ENCODE results near the gene GAS2.

The GAS2 gene

GRCh38 chr11:22674470-22675439 lies 8.3 kb downstream of the GAS2 start:
- no peak for DNase-seq

DNA sequence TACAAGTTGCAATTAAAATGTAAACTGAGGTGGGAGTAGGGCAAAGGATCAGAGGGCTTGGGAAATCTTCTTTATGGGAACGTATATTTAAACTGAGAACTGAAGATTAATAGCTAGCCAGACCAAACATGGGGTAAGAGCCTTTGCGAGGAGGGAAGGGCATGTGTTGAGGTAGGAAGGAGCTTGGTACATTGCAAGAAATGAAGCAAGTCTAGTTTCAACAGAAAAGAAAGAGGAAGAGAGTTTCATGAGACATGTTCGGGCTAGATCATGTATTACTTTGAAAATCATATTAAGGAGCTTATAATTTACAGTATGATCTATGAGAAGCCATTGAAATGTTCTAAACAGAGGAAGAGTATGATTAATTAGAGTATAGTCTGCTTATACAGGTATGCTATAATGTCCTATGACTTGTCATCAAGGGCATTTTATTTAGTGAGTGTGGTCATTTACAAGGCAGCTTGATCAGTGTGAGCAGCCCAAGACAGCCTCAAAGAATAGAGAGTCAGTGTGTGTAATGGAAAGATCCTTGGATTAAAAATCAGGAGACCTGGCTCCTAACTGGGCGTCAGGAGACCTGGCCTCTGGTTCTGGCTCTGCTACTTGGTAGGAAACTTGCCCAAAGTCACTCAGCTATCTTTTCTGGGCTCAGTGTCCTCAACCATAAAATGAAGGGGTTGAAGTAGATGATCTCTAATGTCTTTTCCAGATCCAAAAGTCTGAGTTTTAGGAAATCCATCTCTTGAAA lies 10.9 kb downstream of the GAS2 start:
- DNase-seq, result no peak

GRCh38 chr11:22680628-22681027 lies 14.2 kb downstream of the GAS2 start:
- DNase-seq, result no peak

DNA sequence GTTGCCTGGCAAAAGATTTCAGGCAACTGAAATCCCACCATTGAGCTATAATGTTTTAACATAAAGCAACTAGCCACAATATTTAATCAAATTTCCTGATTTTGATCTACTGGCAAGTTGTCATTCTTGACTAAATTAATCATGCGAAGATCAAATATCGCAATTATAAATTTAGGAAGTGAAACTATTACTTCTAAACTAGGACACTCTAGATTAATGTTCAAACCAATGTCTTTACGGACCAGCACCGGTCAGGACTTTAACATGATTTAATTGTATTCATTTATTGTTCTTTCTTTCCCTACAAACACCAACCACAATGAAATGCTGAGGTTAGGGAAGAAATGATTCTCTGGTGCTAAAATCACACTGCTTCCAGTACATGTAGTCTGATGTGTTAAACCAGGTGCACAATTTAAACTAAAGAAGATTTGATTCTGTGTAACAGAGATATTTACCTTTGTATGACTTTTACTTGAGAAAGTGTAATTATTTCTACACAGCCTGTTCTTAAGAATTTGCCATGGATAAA lies 14.9 kb downstream of the GAS2 start:
- DNase-seq, result no peak

DNA sequence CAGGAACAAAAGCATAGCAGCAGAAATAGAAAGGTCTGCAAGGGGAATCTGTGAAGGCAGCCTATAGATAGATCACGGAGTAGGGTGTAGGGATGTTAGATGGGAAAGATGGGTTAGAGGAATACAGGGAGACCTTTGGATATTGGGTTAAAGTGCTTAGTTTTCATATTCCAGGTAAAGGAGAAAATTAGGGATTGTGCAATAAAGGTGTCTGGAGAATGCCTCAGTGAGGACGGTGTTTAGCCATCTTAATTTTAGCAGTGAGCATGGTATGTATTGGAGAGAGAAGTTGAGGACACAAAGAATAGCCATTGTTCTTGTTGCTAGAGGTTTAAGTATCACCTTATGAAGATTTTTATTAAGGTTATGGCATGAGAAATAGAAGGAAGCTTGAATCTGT lies 17.7 kb downstream of the GAS2 start:
- no peak for DNase-seq

DNA sequence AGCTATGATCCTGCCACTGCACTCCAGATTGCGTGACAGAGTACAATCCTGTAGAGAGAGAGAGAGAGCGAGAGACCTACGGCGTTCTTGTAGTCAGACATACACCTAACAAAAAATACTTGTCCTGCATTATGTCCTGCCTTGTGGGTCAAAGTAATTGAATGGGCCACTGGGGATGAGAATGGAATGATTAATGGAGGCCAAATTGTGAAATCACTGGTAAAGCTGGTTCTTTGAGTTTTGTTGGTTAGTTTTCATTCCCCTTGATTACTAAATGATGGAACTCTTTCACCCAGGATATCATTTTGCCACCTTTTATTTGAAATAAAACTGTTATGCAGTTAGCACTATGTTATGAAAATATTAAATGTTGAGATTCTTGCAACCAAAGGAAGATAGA lies 18.7 kb downstream of the GAS2 start:
- no peak for DNase-seq

- DNase-seq, result no peak
Observed at GRCh38 chr11:22688914-22689313, 22.5 kb downstream of the GAS2 start.

- DNase-seq, result no peak
Observed at GRCh38 chr11:22690257-22690656, 23.8 kb downstream of the GAS2 start.

- DNase-seq, result no peak
Observed at GRCh38 chr11:22690871-22691270, 24.5 kb downstream of the GAS2 start.

DNA sequence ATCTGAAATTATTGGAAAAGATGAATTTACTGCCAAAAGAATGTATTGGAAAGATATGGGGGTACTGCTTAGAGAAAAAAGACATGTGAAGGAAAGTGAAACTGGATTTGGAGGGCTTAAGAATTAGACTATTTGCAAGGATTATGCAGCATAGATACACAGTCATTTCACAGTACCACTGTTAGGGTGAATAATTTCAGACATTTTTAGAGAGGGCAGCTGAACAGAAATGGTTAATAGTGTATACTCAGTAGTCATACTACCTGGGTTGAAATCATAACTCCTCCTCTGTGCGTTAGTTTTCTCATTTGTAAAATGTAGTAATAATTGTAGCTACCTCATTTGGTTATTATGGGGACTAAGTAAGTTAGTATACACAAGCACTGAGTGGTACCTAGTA lies 33.0 kb downstream of the GAS2 start:
- DNase-seq, result no peak

DNA sequence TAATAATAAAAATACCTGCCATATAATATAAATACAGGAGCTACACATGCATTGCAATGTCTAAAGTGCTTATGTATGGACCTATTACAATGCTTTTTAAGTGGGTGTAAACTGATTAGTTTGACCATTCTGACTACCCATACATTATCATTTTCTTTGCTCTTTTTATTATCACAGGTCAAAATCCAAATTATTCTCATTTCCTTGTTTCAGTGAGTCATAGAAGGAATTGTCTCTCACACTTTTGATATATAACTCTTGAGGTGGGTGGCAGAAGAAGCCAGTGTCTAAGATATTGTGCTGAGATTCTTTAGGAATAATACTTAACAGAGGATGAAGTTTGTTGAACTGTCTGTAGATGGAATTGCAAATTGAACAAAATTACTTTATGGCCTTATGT lies 35.6 kb downstream of the GAS2 start:
- DNase-seq, result no peak

DNA sequence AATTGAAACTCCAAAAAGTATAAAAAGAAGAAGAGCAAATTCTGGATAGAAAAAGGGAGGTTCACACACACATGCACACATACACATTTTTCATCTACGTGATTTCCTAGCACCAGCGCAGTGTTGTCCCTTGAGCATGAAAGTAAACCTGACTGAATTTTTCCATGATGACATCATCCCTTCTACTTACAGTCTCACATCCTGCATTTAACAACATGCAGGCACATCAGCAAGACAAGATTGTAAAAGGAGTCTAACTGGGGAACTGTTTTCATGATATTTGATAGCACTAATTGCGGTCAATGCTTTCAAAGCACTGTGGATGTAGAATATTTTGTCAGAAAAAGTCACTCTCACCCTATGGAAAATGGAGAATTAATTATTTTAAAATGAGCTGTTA lies 36.6 kb downstream of the GAS2 start:
- DNase-seq, result peak; percentile 41

DNA sequence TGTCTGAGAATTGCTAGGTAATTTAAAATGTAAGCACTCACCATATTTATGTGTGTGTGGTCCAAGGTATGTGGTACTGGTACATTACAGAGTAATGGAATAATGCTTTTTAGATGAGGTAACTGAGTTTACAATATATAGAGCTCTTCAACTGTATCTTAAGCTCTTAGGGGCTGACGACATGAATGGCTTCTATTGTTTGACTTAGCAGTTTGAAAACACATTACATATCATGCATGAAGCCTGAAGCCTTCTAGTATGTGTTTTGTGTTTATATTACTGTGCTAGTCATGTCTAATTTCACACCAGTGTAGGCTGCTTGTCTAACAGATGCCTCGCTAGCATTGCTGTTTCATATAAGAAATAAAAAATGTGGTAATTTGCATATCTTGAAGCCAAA lies 37.2 kb downstream of the GAS2 start:
- no peak for DNase-seq

DNA sequence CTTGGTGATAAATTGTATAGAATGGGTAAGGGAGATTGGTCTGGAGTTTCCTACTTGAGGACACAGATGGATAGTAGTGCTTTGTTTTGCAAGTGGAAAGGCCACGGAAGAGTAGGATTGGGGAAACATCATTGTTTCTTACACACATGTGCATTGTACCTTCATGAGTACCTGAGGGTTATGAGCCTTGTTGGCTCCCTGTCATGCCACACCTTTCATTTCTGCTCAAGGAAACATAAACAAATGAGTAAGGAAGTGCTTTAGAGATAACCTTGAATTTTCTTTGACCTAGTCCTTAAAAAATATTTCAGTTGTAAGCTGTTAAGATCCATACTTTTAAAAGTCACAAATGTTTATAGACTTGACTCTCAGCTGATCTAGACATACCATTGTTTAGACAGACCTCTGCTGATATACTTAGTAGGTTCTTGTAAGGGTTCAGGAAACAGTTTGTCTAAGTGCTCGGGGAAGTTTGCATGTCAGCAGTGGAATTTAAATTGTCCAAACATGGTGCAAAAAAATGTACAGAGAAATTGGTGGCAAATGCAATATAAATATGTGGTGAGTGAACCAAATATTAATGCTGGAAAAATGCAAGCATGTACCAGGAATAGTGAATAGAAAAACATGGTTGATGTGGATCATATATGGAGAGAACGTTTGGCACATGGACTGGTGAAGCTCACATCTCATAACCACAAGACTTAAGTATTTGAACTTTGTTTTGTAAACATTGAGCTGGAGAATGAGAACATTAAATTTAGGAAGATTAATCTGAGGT lies 40.9 kb downstream of the GAS2 start:
- DNase-seq, result no peak

DNA sequence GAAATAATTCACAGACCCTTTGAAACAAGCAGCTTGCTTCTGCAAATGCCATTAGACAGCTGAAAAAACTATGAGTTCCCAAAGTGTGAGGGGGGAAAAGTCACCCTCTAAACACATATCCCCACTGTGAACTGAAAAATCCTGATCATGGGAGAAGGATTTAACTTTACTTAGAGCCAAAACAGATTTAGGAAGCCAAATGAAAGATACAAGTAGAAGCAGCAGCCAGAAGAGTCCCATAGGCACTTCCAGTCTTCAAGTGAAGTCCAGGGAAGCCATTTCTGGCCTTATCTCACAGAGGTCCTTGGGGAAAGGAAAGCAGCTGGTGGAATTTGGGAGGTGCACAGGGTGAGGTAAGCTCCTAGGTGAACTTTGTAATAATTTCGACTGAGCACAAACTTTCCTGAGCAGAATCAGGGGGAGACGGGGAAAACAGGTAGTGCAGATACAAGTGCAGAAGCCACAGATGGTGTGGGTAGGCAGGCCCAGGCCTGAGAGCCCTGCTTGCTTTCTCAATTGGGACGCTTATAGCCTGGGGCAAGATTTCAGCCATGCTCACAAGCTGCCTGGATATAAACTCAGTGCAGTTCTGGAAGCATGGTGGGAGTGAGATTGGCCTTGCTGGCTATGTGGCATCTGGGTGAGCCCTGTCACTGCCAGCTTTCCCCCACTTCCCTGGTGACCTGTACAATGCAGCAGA lies 44.8 kb downstream of the GAS2 start:
- no peak for DNase-seq

DNA sequence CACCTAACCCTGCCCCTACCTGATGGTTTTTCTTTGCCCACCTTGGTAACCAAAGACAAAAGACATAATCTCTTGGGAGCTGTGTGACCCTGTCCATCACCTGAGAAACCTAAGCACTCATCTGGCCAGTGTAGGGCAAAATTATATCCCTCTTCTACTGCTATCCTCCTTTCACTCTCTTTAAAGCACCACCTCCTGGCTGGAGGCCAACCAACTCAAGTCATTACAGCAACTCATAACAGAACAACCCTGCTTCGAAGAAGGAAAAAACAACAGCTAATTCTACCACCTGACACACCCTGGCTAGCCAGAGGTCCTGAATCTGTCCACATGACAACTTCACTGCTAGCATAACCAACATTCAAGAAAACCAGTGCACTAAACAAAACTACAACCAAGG lies 45.5 kb downstream of the GAS2 start:
- DNase-seq, result no peak

GRCh38 chr11:22713336-22713735 lies 46.9 kb downstream of the GAS2 start:
- DNase-seq, result no peak

DNA sequence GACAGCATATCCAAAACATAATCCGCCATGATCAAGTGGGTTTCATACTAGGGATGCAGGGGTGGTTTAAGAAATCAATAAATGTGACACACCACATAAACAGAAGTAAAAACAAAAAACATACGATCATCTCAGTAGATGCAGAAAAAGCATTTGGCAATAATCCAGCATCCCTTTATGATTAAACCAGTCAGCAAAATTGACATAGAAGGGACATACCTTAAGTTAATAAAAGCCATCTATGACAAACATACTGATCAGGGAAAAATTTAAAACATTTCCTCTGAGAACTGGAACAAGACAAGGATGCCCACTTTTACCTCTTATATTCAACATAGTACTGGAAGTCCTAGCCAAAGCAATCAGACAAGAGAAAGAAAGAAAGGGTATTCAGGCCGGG lies 49.6 kb downstream of the GAS2 start:
- DNase-seq, result no peak

DNA sequence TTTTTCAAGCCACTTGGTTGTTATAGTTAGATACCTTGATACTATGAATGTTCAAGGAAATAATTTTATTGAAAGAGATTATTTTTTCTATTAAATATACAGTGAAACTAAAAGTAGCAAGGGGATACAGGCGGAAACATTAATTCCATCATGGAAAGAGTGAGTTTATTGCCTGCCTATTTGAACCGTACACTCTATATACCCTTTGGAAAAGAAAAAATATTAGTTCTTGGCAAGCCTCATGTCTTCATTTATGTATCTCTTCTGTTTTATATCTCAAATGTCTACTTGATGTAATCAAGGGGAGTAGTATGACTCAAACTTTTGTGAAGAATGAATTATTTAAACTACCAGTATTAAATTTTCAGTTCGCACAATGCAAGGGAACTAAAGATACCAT lies 54.0 kb downstream of the GAS2 start:
- DNase-seq, result no peak

DNA sequence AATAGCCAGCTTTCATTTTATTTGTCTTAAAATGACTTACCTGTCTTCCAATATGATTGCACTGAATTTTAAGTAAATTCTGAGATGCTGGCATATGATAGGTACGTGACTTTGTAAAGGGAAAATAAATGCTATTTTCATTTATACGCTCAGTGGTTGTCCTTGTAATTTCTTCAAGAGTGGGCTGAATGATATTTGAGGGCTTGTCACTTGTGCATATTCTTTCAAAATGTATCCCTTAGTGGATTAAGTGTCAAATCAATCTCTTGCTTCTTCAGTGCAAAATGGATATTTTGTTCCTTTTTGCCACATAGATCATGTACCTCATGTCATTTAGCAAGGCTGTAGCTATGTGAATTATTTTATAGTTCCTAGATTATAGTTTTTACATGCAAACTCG lies 56.9 kb downstream of the GAS2 start:
- no peak for DNase-seq

- DNase-seq, result no peak
Observed at GRCh38 chr11:22725079-22725478, 58.7 kb downstream of the GAS2 start.

GRCh38 chr11:22728600-22729389 lies 62.4 kb downstream of the GAS2 start:
- no peak for DNase-seq

Measured in activated CD4-positive, alpha-beta T cell treated with anti-CD3 and anti-CD28 coated beads, Interleukin-2, amount 50 U/mL, for 16 hours (primary cell).